ENCODE data around the gene LRCH4. TPM values are rescaled to one million over a fixed set of nuclear protein-coding genes. Genes with fewer than 3 reads are reported as not detected.

Gene LRCH4
- total RNA-seq, 2 donors from 2014 or later = 59.0 to 65.4 TPM

DNA sequence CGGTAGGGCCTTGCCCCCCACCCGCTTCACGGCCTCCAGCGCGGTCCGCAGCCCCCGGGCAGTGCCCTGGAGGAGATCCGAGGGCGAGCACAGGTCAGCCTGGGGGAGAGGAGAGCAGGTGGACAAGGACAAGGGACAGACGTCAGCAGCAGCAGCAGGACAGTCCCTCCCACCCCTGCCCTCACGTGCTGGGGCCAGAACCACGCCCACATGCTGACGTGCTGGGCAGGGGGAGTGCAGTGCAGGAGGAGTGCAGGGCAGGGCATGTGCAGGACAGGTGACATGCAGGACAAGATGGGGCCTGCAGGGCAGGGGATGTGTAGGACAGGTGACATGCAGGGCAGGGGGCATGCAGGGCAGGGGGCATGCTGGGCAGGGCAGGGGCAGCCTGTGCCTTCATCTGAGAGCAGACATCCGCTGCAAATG lies 10.7 kb downstream of the LRCH4 start:
- H3K9ac ChIP-seq (ENCODE audit: low read depth in 2 of 2, low read length in 2 of 2) = no peak overlapping the region
- TF ChIP-seq, protein P1, sequence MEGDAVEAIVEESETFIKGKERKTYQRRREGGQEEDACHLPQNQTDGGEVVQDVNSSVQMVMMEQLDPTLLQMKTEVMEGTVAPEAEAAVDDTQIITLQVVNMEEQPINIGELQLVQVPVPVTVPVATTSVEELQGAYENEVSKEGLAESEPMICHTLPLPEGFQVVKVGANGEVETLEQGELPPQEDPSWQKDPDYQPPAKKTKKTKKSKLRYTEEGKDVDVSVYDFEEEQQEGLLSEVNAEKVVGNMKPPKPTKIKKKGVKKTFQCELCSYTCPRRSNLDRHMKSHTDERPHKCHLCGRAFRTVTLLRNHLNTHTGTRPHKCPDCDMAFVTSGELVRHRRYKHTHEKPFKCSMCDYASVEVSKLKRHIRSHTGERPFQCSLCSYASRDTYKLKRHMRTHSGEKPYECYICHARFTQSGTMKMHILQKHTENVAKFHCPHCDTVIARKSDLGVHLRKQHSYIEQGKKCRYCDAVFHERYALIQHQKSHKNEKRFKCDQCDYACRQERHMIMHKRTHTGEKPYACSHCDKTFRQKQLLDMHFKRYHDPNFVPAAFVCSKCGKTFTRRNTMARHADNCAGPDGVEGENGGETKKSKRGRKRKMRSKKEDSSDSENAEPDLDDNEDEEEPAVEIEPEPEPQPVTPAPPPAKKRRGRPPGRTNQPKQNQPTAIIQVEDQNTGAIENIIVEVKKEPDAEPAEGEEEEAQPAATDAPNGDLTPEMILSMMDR (IDR thresholded peaks at IDR 0.05) = no peak
- peaks cover 13% of the 10 kb centered on the region for H3K36me3 ChIP-seq
- peaks cover 2% of the 10 kb centered on the region for H3K4me1 ChIP-seq
- no peaks in the 10 kb centered on the region for H3K9me3 ChIP-seq
- H3K4me3 ChIP-seq = no peak overlapping the region
- H3K27ac ChIP-seq = no peak overlapping the region
- no peaks in the 10 kb centered on the region for H3K27me3 ChIP-seq
- DNase-seq = no peak
- intact Hi-C loops (cut with DNase I) = no loop called here

DNA sequence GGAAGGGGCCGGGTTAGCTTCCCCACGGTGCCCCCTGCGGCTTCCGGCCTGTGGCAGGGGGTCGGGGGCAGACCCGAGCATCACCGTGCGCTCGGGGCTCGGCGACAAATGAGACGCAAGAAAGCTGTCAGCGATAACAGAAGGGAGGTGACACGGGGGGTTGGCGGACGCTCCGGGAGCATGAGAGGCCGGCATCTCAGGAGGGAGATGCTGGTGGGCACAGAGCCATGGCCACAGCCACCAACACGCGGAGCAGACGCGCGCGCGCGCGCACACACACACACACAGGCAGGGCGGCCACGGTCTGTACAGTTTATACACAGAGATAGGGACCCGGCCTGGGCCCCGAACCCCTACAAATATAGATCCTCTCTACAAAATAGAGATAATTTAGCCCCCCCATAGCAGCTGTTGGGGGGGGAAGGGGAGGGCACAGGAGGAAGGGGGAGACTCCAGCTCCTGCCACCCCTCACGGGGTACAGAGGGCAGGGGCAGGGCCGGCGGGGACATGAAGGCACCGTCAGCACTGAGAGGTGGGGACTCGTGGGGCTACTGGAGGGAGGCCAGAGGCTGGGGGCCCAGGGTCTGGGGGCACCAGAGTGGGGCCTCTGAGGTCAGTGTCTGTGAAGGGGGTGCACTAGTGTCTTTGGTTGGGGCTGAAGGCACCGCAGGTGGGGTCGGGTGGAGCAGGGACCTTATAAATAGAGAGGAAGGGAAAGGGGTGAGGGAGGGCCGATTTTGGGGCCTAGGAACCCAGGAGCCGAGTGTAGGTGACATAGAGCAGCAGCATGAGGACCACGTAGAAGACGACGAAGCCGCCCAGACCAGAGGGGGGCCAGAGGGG lies 11.3 kb downstream of the LRCH4 start:
- H3K4me3 ChIP-seq = no peak overlapping the region
- intact Hi-C loops (cut with DNase I) = no loop called here
- no peak overlapping the region for H3K27ac ChIP-seq
- TF ChIP-seq, protein P1 (IDR thresholded peaks at IDR 0.05) = no peak
- H3K4me1 ChIP-seq = peaks cover 7% of the 10 kb centered on the region
- H3K9me3 ChIP-seq = no peaks in the 10 kb centered on the region
- no peaks in the 10 kb centered on the region for H3K27me3 ChIP-seq
- peaks cover 13% of the 10 kb centered on the region for H3K36me3 ChIP-seq
- no peak overlapping the region for H3K9ac ChIP-seq (ENCODE audit: low read depth in 2 of 2, low read length in 2 of 2)
- DNase-seq = no peak

DNA sequence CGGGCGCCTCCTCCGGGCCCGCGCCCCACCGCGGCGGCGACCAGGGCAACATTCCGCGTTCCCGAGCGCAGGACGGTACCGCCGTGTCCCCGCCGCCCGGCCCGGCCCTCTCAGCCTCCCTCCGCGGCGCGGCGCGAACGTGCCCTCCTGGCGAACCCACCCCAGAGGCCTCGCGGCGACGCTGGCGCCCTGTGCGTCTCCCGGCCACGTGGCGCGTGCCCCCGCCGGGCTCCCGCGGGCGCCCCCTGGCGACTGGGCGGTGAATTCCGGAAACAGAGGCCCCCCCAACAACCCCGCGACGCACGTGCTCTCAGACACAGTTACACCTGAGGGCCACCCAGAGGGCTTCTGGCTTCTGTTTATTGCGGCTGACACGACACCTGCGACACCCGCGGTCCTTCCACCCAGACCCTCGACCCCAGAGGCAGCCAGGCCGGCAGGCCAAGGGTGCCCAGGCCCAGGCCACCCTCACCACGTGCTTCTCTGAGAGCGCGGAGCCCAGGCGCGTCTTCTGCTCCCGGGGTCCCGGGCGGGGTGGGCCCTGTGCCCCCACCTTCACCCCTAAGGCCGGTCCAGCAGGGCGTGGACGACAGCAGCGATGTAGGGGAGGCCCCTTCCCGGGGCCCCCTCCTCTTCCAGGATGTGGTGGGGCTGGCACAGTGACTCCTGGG lies 12.1 kb downstream of the LRCH4 start, which contains the start of gene SAP25:
SAP25 (minus strand) TSS at position 210 of the 671 bp plus-strand sequence; CDS start at position 52, 158 bp downstream.
- no peak within 1 kb of the TSS for H3K9ac ChIP-seq (ENCODE audit: low read depth in 2 of 2, low read length in 2 of 2)
- no peak within 1 kb of the TSS for H3K27ac ChIP-seq
- H3K27me3 ChIP-seq = no peaks in the 10 kb centered on the region
- intact Hi-C loops (cut with DNase I) = no loop called here
- H3K9me3 ChIP-seq = no peaks in the 10 kb centered on the region
- no peak for DNase-seq
- H3K4me1 ChIP-seq = peaks cover 7% of the 10 kb centered on the region
- no peak within 1 kb of the TSS for H3K4me3 ChIP-seq
- H3K36me3 ChIP-seq = peaks cover 13% of the 10 kb centered on the region
- TF ChIP-seq, protein P1 (IDR thresholded peaks at IDR 0.05) = no peak

GRCh38 chr7:100572949-100573675 lies 12.8 kb downstream of the LRCH4 start:
- no peak overlapping the region for H3K27ac ChIP-seq
- H3K9me3 ChIP-seq = no peaks in the 10 kb centered on the region
- TF ChIP-seq, protein P1 (IDR thresholded peaks at IDR 0.05) = no peak
- DNase-seq = no peak
- no peak overlapping the region for H3K4me3 ChIP-seq
- no peaks in the 10 kb centered on the region for H3K27me3 ChIP-seq
- no peak overlapping the region for H3K9ac ChIP-seq (ENCODE audit: low read depth in 2 of 2, low read length in 2 of 2)
- H3K4me1 ChIP-seq = peaks cover 7% of the 10 kb centered on the region
- intact Hi-C loops (cut with DNase I) = no loop called here
- H3K36me3 ChIP-seq = peaks cover 6% of the 10 kb centered on the region

DNA sequence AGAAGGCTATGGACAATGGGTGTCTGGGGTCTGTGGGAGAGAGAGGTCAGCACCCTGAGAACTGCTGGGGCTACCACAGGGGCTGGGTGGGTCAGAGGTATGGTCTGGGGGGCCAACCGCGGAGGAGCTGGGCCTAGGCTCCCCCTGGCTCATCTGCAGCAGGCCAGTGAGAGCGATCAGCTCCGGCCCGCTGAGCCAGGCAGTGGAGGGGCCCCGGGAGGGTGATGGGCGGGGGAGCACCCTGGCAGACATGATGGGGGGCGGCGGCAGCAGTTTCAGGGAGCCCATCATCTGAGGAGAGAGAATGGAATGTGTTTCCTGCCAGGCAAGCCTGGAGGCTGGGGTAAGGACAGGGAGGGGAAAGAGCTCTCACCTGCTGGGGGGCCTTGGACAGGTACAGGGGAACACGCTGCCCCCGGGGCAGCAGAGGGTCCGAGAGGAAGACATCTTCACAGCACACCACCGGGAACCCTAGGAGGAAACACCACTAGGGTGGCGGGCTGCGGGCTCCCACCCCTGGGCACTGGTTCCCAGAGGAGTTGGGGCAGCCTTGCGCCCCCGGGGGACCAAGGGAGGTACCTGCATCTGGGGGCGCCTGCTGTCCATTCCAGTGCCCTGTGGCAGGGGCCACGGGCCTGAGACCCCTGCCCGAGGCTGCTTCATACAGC lies 13.5 kb downstream of the LRCH4 start:
- no peak overlapping the region for H3K4me3 ChIP-seq
- intact Hi-C loops (cut with DNase I) = no loop called here
- no peaks in the 10 kb centered on the region for H3K9me3 ChIP-seq
- no peak for DNase-seq
- no peak overlapping the region for H3K27ac ChIP-seq
- H3K27me3 ChIP-seq = no peaks in the 10 kb centered on the region
- no peaks in the 10 kb centered on the region for H3K36me3 ChIP-seq
- no peak overlapping the region for H3K9ac ChIP-seq (ENCODE audit: low read depth in 2 of 2, low read length in 2 of 2)
- peaks cover 7% of the 10 kb centered on the region for H3K4me1 ChIP-seq
- TF ChIP-seq, protein P1 (IDR thresholded peaks at IDR 0.05) = no peak
